Measurements from ENCODE around the gene TNXB.
"Not testable (repeated sequence)": the region's sequence is repeated elsewhere in the genome, so short reads cannot be mapped to it uniquely, and the experiment has no call there.

TNXB gene

GRCh38 chr6:32111424-32112066 lies 2.4 kb upstream of the TNXB start:
- no peak for DNase-seq

GRCh38 chr6:32110632-32111031 lies 1.5 kb upstream of the TNXB start:
- DNase-seq, result no peak

GRCh38 chr6:32109765-32110160 lies 625 bp upstream of the TNXB start:
- no peak for DNase-seq

- no peak for DNase-seq
Measured at GRCh38 chr6:32108727-32109113, 418 bp downstream of the TNXB start.

GRCh38 chr6:32108094-32108627 lies 977 bp downstream of the TNXB start:
- peak; percentile 74 for DNase-seq

GRCh38 chr6:32107406-32107805 lies 1.7 kb downstream of the TNXB start:
- DNase-seq, result peak; percentile 86

GRCh38 chr6:32105433-32105832 lies 3.7 kb downstream of the TNXB start:
- peak; percentile 68 for DNase-seq

- DNase-seq, result no peak
Measured at GRCh38 chr6:32102255-32102654, 6.9 kb downstream of the TNXB start.

GRCh38 chr6:32100251-32100650 lies 8.9 kb downstream of the TNXB start:
- DNase-seq, result not testable (repeated sequence)

GRCh38 chr6:32097364-32097763 lies 11.8 kb downstream of the TNXB start:
- DNase-seq, result no peak

- DNase-seq, result no peak
Measured at GRCh38 chr6:32096394-32097258, 12.5 kb downstream of the TNXB start.

GRCh38 chr6:32096087-32096393 lies 13.1 kb downstream of the TNXB start:
- no peak for DNase-seq

- DNase-seq, result no peak
Measured at GRCh38 chr6:32095338-32096086, 13.6 kb downstream of the TNXB start.

GRCh38 chr6:32092760-32093497 lies 16.2 kb downstream of the TNXB start:
- DNase-seq, result no peak

- no peak for DNase-seq
Measured at GRCh38 chr6:32089082-32089828, 19.9 kb downstream of the TNXB start.

GRCh38 chr6:32088487-32089049 lies 20.6 kb downstream of the TNXB start:
- no peak for DNase-seq

GRCh38 chr6:32087574-32088486 lies 21.3 kb downstream of the TNXB start:
- peak; percentile 92 for DNase-seq

- no peak for DNase-seq
Measured at GRCh38 chr6:32086661-32087573, 22.2 kb downstream of the TNXB start.

- no peak for DNase-seq
Measured at GRCh38 chr6:32085759-32086459, 23.2 kb downstream of the TNXB start.
